HL-60 (cell line): ENCODE data around the gene SOAT2.

Source experiments
- DNase-seq, 2 experiments: peaks; one replicate each; pipeline ENCODE4 v3.0.0-alpha.2; 2010 to 2020; ENCODE audit warnings: low read depth in 1 of 2, low spot score in 1 of 2
- H3K27ac ChIP-seq: fragments of 250-450 bp; sonication (Bioruptor Pico); replicated peaks from 2 replicates; pipeline ENCODE4 v1.5.1; 2020; ENCODE audit warnings: mild to moderate bottlenecking, moderate library complexity
- H3K27me3 ChIP-seq: fragments of 250-450 bp; sonication (Bioruptor Pico); 2 replicates; pipeline ENCODE4 v1.5.1; 2021; ENCODE audit warnings: mild to moderate bottlenecking, moderate library complexity; ENCODE audit not compliant: insufficient read depth, poor library complexity, severe bottlenecking
- H3K4me3 ChIP-seq: replicated peaks from 2 replicates; pipeline ENCODE4 v1.5.1; 2011; ENCODE audit warnings: mild to moderate bottlenecking, control low read depth, low read length; ENCODE audit not compliant: insufficient read depth
- CTCF ChIP-seq: IDR thresholded peaks from one replicate; pipeline ENCODE4 v1.5.1; 2011; ENCODE audit warnings: low read length, control low read depth, inconsistent platforms; ENCODE audit not compliant: insufficient read depth
- GABPA ChIP-seq: IDR thresholded peaks from 2 replicates; pipeline ENCODE4 v1.6.1; 2012; ENCODE audit warnings: low read depth
- POLR2AphosphoS5 ChIP-seq: IDR thresholded peaks from 2 replicates; pipeline ENCODE4 v1.6.1; 2012; ENCODE audit warnings: low read depth
- REST ChIP-seq: IDR thresholded peaks from 2 replicates; pipeline ENCODE4 v1.6.1; 2012; ENCODE audit warnings: low read depth; ENCODE audit not compliant: insufficient replicate concordance
- SPI1 ChIP-seq: IDR thresholded peaks from 2 replicates; pipeline ENCODE4 v1.6.1; 2012; ENCODE audit warnings: low read depth, mild to moderate bottlenecking, borderline replicate concordance

The SOAT2 gene

GRCh38 chr12:53067993-53068770, 35.1 kb upstream of the SOAT2 start:
- Histone ChIP-seq H3K4me3 (no peak overlapping the region), H3K27me3 (no peaks in the 10 kb centered on the region), H3K27ac (no peak overlapping the region)
- TF ChIP-seq CTCF (no peak), POLR2AphosphoS5 (no peak), GABPA (no peak), REST (no peak), SPI1 (no peak)
- no peak for DNase-seq

- Histone ChIP-seq H3K27me3 (no peaks in the 10 kb centered on the region), H3K4me3 (no peak overlapping the region), H3K27ac (no peak overlapping the region)
- TF ChIP-seq POLR2AphosphoS5 (no peak), CTCF (no peak), REST (no peak), SPI1 (no peak)
- DNase-seq = no peak
Measured at GRCh38 chr12:53068811-53069585, 34.3 kb upstream of the SOAT2 start.

- Histone ChIP-seq H3K27ac (no peak overlapping the region), H3K27me3 (no peaks in the 10 kb centered on the region), H3K4me3 (no peak overlapping the region)
- TF ChIP-seq REST (no peak), CTCF (no peak), POLR2AphosphoS5 (no peak)
- DNase-seq = no peak
Measured at GRCh38 chr12:53069621-53070410, 33.5 kb upstream of the SOAT2 start.
